ENCODE results near the gene HSPD1.
"Not testable (repeated sequence)": the region's sequence is repeated elsewhere in the genome, so short reads cannot be mapped to it uniquely, and the experiment has no call there.

The HSPD1 gene

DNA sequence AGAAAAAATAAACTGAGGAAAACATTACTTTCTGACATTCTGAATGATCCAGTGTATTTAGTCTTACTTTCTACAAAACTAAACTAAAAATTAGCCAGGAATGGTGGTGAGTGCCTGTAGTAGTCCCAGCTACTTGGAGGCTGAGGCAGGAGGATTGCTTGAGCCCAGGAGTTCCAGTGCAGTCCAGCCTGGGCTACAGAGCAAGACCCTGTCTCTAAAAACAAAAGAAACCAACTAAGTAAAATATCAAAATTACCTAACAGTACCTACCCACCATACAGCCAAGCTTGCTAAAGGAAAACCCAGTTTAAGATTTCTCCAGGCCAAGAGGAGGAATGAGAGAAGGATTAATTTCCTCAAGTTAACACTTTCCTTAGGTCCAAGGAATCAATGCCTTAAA, 2.9 kb downstream of the HSPD1 start:
- no peak for DNase-seq

DNA sequence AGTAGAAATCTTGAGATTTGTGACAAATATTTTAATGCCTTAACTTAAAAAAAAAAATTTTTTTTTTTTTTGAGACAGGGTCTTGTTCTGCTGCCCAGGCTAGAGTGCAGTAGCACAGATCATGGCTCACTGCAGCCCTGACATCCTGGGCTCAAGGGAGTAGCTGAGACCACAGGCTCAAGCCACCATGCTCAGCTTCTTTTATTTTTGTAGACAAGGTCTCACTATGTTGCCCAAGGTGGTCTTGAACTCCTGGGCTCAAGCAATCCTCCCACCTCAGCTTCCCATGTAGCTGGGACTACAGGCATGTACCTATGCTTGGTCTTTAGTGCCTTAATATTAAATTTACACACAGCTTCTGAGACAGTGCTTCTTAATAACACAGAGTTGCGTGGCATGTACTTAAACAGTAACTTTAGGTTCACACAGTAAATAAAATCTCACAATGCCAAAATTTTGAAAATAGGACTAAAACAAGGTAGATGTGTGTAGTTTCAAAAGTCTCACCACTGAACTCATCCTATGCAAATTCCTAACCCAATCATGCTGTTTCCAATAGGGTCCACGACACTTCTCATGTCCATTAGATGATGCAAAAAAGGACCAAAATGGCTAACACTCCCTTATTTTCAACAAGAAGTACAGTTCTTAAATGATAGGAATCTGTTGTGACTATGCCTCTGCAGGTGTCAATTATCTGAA, 4.1 kb downstream of the HSPD1 start:
- no peak for DNase-seq

DNA sequence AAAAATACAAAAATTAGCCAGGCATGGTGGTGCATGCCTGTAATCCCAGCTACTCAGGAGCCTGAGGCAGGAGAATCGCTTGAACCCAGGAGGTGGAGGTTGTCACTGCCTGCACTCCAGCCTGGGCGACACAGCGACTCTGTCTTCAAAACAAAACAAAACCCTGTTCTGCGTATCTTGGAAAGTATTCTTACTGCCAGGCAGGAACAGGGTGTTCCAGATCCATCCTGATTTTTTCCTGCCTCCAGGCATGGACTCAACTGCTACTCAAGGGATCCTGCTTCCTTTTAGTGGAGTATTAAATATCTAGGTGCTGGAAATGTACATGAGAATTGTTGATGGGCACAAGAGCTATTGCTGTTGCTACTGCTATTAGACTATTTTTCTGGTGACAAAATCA, 12.3 kb downstream of the HSPD1 start:
- DNase-seq = no peak

DNA sequence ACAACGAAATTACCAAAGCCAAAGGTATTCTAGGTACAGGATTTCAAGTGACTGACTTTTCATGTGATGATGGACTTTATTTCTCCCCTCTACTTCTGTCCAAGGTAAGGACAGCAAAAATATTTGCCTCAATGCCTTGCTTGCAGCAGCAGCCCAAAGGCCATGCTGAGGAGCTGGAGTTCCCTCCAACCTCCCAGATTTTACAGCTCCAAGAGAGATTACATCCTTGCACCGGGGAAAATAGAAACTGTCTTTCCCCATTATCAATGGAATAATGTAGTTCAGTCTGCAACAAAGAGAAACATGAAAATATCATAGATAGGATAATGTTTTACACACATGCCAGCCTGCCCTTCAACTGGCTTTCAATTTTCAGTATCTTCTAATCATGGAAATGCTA, 13.5 kb downstream of the HSPD1 start:
- DNase-seq = no peak

DNA sequence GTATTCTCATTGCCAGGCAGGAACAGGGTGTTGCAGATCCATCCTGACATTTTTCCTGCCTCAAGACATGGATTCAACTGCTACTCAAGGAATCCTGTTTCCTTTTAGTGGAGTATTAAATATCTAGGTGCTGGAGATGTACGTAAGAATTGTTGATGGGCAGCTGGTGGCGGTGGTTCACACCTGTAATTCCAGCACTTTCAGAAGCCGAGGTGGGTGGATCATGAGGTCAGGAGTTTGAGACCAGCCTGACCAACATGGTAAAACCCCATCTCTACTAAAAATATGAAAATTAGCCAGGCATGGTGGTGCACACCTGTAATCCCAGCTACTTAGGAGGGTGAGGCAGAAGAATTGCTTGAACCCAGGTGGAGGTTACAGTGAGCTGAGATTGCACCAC, 15.4 kb downstream of the HSPD1 start:
- DNase-seq = not testable (repeated sequence)

DNA sequence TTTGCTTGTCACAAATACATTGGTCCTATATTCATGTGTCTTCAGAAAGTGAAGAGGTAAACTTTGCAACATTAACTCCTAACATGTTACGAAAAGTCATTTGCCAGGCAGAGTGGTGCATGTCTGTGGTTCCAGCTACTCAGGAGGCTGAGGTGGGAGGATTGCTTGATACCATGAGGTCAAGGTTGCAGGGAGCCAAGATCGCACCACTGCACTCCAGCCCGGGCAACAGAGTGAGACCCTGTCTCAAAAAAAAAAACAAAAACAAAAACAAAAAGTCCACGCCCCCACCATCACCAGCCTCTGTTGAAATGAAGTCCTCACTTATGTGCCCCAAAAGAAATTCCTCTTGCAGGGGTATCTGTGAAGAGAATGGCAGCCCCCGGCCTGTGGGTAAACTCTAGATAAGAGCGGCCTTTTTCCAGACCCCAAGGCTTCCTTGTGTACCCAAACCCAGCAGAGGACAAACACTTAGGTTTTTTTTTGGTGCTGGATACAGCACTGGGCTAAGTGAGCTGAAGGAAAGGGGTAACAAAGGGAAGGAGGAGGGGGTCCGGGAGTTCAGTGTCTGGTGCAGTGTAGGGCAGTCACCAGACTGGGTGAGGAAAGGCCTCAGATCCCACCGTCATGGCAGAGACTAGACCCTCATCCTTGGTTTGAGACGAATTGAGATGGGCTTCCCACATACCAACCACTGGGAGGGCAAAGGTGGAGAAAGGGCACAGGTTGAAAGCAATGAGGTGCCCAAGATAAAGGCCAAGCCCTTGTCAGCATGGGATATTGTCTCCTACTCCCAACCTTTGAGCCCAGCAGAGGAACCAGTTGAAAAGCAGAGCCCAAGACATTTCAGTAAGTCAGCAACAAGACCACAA, 19.2 kb downstream of the HSPD1 start:
- no peak for DNase-seq

DNA sequence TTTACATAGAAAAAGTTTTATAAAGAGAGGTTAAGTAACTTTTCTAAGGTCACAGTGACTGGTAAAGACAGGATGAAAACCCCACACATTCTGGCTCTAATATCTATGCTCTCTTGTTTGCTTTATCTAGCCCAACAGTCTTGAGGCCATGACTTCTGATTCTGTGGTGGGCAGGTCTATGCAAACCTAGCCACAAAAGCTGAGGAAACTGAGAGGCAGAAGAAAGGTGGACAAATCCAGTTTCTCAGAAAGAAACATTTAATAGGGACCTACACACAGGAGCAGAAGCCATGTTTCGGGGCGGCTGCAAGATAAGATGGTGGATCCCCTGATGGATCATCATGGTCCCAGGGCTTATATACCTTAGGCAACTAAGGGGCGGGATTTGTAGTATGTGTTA, 21.8 kb downstream of the HSPD1 start:
- no peak for DNase-seq

DNA sequence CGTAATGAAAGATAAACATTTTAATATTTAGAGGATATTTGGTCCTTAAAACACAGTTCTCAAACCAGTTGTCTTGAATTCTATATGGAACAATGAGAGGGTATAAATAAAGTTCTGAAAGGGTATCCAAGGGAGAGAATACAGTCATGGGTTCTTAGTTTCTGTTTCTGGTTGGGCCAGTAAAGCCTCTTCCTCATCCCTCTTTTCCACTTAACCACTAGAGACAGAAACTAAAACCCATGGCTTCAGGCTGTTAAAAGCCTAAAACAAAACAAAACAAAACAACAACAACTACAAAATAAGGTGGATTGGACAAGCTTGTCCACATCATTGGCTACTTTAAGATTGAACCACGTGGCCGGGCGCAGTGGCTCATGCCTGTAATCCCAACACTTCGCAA, 27.5 kb downstream of the HSPD1 start:
- DNase-seq = no peak

DNA sequence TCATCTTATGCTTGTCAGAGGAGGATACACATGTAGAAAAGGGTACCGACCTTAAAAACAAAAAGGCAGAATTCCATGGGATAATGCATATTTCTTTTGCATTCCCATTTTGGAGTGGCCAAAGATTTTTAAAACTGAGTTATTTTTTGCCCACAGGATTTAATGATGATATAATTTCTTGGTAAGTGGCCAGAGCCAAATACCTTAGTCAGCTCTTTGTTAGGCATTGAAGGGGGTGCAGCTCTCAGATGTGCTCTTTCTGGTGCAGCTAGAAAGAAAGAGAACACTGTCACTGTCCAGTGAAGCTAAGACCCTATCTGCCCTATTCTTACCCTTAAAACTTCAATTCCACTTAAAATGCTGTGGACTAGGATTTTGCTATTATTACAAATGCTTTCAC, 35.5 kb downstream of the HSPD1 start:
- DNase-seq = no peak

DNA sequence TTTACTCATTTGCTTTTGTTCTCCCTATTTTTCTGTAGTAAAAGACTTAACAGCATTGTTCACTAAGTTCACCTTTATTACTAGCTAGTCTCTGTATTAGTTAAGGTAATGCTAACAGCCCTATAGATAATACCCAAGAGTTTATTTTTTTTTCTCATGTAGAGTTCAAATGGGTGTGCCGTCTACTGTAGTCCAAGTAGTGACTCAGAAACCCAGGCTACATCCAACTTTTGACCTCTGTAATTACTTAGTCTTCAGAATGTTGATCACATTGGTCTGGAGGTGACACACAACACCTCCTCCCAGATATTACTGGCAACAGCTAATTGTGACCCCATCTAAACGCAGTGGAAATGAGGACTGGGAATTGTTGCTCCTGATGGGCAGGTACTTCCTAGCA, 38.6 kb downstream of the HSPD1 start:
- no peak for DNase-seq

DNA sequence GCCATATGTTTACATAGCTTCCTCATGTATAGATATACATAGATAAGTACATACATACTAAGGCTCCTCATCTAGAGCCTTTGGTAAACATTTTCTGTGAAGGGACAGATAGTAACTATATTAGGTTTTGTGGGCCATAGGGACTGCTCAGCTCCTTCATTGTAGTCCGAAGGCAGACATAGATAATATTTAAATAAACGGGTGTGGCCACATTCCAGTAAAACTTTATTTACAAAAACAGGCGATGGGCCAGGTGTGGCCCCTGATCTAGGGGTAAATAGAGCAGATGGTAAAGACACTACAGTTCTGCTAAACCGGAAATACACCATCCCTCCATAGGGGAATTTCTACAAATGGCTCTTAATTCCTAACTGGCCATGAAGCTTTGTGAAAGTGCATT, 39.0 kb downstream of the HSPD1 start:
- no peak for DNase-seq

DNA sequence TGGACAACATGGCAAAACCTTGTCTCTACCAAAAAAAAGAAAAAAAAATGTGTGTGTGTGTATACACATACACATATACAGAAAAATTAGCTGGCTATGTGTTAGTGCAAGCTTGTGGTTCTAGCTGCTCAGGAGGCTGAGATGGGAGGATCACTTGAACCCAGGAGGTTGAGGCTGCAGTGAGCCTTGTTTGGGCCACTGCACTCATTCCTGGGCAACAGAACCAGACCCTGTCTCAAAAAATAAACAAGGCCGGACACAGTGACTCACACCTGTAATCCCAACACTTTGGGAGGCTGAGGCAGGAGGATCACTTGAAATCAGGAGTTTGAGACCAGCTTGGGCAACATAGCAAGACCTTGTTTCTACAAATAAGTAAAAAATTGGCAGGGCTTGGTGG, 44.2 kb downstream of the HSPD1 start:
- DNase-seq = no peak

DNA sequence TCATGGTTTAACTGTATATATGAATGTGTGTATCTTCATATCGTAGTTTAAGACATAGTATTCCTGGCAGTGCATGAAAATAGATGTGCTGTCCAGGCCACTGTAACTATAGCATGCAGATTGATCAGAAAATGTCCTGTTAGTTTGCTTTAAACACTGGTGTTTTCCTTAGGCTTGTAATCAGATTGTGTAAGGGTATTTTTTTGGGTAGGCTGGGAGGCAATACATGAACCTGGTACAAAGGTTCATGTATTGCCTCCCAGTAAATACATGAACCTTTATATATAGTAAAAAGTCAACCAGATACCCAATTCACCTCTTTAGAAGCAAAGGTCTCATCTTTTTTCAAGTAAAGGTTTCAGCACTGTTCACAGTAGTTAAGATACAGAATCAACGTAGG, 44.7 kb downstream of the HSPD1 start:
- no peak for DNase-seq

DNA sequence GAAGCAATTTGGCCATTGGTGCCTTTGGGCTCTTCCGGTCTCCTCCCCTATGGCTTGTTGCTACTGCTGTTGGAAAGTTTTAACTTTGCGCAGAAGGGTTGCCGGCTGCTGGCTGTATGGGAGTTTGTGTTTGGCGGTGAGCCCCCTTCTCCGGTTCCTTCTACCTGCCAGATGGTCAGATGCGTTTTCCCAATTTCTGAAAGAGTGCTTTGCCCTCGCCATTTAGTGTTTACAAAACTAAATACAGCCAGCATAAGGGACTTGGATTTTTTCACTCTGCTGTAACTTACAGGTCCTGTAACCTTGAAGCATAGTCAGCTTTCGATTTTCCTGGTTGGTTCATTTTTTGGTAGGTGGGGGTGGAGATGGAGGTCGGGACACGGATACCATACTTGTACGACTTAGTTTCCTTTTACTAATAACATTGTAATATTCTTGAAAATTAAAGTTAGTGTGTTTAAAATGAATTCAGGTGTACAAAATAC, 45.7 kb downstream of the HSPD1 start:
- DNase-seq = peak; percentile 63

DNA sequence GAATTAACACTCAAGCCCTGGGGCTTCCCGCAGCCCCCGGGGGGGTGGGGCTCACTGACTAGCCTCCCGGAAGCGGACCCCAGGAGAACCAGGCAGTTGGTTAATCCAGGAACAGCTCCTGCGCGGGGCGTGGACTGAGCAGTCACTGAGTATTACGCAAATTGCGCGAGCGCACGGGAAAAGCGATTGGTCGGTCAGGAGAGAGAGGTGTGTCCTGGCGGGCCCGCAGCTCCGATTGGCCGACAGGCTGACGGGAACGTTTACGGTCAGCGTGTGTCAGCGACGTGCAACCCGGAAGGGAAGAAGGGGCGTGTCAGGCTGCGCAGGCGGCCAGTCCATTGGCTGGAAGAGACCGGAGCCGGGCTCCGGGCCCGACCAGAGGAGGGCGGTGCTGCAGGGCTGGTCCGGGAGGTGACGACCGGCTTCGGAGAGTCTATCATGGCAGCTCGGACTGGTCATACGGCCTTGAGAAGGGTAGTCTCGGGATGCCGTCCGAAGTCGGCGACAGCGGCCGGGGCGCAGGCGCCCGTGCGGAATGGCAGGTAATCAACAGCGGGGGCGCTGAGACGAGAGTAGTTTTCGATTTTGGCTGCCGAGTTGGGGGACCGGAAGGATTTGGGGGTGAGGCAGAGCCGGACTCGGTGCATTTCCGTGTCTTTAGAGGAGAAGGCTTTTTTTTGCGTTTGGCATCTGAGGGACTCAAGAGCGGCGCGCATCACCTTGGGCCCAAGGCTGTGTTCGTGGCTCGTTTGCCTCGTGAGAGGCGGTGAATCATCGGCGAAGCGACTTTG, 46.3 kb downstream of the HSPD1 start, which contains the start of gene COQ10B:
Gene COQ10B (plus strand): TSS at position 430 of the 791 bp plus-strand sequence. CDS start 9 bp downstream, at position 439.
- DNase-seq = peak; percentile 99

DNA sequence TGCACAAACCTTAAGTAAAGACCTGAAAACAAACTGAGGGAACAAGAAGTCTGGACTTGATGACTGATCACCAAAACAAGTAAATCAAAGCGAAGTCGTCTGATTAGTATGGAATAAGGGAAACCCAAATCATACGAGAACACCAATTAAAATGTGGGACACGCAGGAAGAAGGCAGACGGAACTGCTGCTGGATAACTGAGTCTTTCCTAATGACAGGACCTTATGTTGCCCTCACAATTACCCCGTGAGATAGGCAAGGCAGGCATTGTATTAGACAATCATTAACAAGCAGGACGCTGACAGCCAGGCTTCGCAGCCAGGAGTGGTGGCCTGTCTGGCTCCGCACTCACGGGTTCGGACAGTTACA, 46.9 kb downstream of the HSPD1 start:
- DNase-seq = no peak

DNA sequence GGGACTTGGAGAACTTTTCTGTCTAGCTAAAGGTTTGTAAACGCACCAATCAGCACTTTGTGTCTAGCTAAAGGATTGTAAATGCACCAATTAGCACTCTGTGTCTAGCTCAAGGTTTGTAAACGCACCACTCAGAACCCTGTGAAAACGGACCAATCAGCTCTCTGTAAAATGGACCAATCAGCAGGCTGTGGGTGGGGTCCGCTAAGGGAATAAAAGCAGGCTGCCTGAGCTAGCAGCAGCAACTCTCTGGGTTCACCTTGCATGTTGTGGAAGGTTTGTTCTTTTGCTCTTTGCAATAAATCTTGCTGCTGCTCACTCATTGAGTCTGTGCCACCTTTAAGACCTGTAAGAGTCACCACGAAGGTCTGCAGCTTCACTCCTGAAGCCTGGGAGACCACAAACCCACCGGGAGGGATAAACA, 48.7 kb downstream of the HSPD1 start:
- not testable (repeated sequence) for DNase-seq

DNA sequence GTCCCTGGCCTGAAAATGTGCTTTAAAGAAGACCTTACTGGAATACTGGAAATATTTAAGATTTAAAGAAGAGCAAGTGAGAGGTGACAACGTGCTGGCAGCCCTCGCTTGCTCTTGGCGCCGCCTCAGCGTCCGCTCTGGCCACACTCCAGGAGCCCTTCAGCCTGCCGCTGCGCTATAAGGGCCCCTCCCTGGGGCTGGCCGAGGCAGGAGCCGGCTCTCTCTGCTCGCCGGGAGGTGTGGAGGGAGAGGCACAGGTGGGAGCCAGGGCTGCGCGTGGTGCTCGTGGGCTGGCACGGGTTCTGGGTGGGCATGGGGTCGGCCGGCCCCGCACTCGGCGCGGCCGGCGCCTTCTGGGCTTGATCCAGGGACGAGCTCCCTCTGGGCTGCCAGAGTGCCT, 49.2 kb downstream of the HSPD1 start:
- DNase-seq = no peak

DNA sequence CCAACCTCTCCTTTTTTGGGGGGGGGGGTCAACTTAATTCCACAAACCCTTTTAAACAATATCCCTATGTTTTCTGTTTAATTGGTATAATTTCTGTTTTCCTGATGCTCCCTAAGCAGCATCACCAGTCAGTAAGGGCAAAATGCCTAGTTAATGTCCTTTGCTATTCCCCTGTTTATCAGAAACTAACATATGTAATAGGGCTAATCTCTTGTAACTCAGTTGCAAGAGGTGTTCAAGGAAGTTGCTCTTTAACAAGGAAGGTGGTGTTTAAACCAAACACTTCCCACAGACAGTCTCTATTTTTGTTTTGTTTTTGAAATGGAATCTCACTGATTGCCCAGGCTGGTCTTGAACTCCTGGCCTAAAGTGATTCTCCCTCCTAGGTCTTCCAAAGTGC, 52.8 kb downstream of the HSPD1 start:
- no peak for DNase-seq

DNA sequence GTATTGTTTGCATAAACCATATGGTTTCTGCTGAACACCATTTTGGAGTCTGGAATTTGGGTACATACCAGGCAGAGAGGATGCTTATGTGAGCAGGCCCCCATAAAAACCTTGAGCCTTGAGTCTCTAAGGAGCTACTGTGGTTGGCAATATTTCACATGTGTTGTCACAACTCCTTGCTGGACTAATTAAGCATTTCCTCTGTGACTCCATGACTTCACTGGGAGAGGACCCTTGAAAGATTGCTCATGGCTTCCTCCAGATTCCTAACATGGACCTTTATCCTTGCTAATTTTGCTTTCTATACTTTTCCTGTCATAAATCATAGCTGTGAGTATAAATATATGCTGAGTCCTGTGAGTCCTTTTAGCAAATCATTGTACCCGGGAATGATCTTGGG, 53.9 kb downstream of the HSPD1 start:
- DNase-seq = no peak

DNA sequence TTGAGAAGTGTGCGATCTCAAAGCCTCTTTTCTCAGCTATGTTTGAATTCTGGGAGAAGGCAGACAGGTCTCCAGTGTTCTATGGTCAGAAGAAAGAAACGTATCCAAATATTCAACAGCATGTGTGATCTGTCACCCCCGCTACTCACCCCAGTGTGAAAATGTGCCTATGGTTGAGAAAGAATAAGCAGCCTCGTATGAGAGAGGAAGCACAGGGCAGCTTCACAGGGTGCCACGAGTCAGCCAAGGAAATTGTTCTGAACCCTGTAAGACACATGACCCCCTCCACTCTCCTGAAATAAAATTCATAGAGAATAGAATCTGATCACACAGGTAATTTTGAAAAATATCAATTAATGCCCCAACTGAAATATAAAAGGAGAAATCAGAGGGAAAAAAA, 56.8 kb downstream of the HSPD1 start:
- DNase-seq = no peak

DNA sequence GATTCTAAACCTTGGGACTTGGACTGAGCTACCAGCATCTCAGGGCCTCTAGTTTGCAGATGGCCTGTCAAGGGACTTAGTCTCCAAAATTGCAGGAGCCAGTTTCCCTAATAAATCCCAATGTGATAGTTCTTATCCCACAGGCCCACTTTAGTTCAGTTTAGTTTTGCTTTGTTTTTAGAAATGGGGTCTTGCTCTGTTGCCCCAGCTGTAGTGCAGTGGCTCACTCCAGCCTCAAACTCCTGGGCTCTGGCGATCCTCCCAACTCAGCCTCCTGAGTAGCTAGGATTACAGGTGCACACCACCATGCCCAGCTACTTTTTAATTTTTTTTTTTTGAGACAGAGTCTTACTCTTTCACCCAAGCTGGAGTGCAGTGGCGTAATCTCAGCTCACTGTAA, 62.3 kb downstream of the HSPD1 start:
- DNase-seq = no peak

Data from T1000 (cell line).